HepG2 (cell line): ENCODE data around the gene SLC5A10. TPM values are rescaled to one million over a fixed set of nuclear protein-coding genes. Genes with fewer than 3 reads are reported as not detected.

Experiments used
- HNRNPUL1 ChIP-seq: fragments of 200-400 bp; formaldehyde crosslinking; IDR thresholded peaks from 2 replicates; pipeline ENCODE4 v1.6.1; 2017; ENCODE audit warnings: low read depth, mild to moderate bottlenecking, low read length, moderate library complexity
- MIER3 ChIP-seq: IDR thresholded peaks from 2 replicates; pipeline ENCODE4 v1.6.1; 2016; ENCODE audit warnings: missing compliant biosample characterization, borderline replicate concordance
- MTA3 ChIP-seq: sonication (generic); formaldehyde crosslinking; IDR thresholded peaks from 2 replicates; pipeline ENCODE4 v1.4.0; 2020; ENCODE audit warnings: missing genetic modification reagents
- NONO ChIP-seq, 2 experiments: fragments of 450-650 bp in 1 of 2; sonication (generic) in 1 of 2; formaldehyde crosslinking in 1 of 2; IDR thresholded peaks in 1 of 2; conservative IDR thresholded peaks in 1 of 2; 2 replicates each; pipeline versions ENCODE4 v1.6.1 to v1.8.0; 2017 to 2022; ENCODE audit warnings: mild to moderate bottlenecking in 1 of 2, missing genetic modification reagents in 1 of 2, moderate library complexity in 1 of 2
- SNAI1 ChIP-seq: sonication (generic); formaldehyde crosslinking; IDR thresholded peaks from 2 replicates; pipeline ENCODE4 v1.5.0; 2020; ENCODE audit warnings: mild to moderate bottlenecking, missing genetic modification reagents, borderline replicate concordance
- SNRNP70 ChIP-seq: fragments of 200-400 bp; formaldehyde crosslinking; IDR thresholded peaks from 2 replicates; pipeline ENCODE4 v1.6.1; 2017; ENCODE audit warnings: mild to moderate bottlenecking, low read depth, low read length, moderate library complexity
- SOX6 ChIP-seq, 2 experiments: fragments of 450-650 bp in 1 of 2; sonication (generic) in 1 of 2; formaldehyde crosslinking in 1 of 2; IDR thresholded peaks; 2 replicates each; pipeline versions ENCODE4 v1.4.0 to v1.6.1; 2017 to 2020; ENCODE audit warnings: antibody characterized with exemption in 1 of 2, mild to moderate bottlenecking in 1 of 2, missing genetic modification reagents in 1 of 2
- TBX2 ChIP-seq: sonication (generic); formaldehyde crosslinking; IDR thresholded peaks from 2 replicates; pipeline ENCODE4 v1.5.0; 2020; ENCODE audit warnings: missing genetic modification reagents, mild to moderate bottlenecking, borderline replicate concordance
- TFDP2 ChIP-seq: sonication (generic); formaldehyde crosslinking; IDR thresholded peaks from 2 replicates; pipeline ENCODE4 v1.4.0; 2020; ENCODE audit warnings: missing genetic modification reagents
- WIZ ChIP-seq: sonication (generic); formaldehyde crosslinking; IDR thresholded peaks from 2 replicates; pipeline ENCODE4 v1.5.1; 2020; ENCODE audit warnings: mild to moderate bottlenecking, missing genetic modification reagents
- ZBTB25 ChIP-seq: IDR thresholded peaks from 2 replicates; pipeline ENCODE4 v1.6.1; 2018; ENCODE audit warnings: missing genetic modification reagents
- ZFP90 ChIP-seq: sonication (generic); formaldehyde crosslinking; IDR thresholded peaks from 2 replicates; pipeline ENCODE4 v1.8.0; 2022; ENCODE audit warnings: missing genetic modification reagents, mild to moderate bottlenecking, inconsistent platforms, borderline replicate concordance
- ZNF10 ChIP-seq: sonication (generic); formaldehyde crosslinking; IDR thresholded peaks from 2 replicates; pipeline ENCODE4 v1.4.0; 2020; ENCODE audit warnings: mild to moderate bottlenecking, low read depth, missing genetic modification reagents, borderline replicate concordance
- ZNF331 ChIP-seq: sonication (generic); formaldehyde crosslinking; IDR thresholded peaks from 2 replicates; pipeline ENCODE4 v1.4.0; 2020; ENCODE audit warnings: missing genetic modification reagents
- ZNF367 ChIP-seq: sonication (generic); formaldehyde crosslinking; IDR thresholded peaks from 2 replicates; pipeline ENCODE4 v1.4.0; 2020; ENCODE audit warnings: missing genetic modification reagents, borderline replicate concordance
- ZNF619 ChIP-seq: sonication (generic); formaldehyde crosslinking; IDR thresholded peaks from 2 replicates; pipeline ENCODE4 v1.4.0; 2020; ENCODE audit warnings: mild to moderate bottlenecking, missing genetic modification reagents
- ZNF703 ChIP-seq: sonication (generic); formaldehyde crosslinking; IDR thresholded peaks from 2 replicates; pipeline ENCODE4 v1.5.1; 2020; ENCODE audit warnings: missing genetic modification reagents, mild to moderate bottlenecking, moderate library complexity, borderline replicate concordance
- ZNF790 ChIP-seq: sonication (generic); formaldehyde crosslinking; IDR thresholded peaks from 2 replicates; pipeline ENCODE4 v1.8.0; 2022; ENCODE audit warnings: missing genetic modification reagents, mild to moderate bottlenecking, borderline replicate concordance
- polyA plus RNA-seq, 8 experiments: library from polyadenylated mRNA; depleted of rRNA in 3 of 8; stranded (reverse) in 7 of 8; unstranded in 1 of 8; fragments of >200 nt; fragmentation: Illumina TruSeq in 4 of 8; extraction: Trizol in 4 of 8; gene quantifications; 2 replicates each; pipeline versions ENCODE4 v1.2.1 to v1.2.3, GENCODE V29; 2011 to 2016; ENCODE audit warnings: low read depth in 4 of 8, missing spikeins in 1 of 8, mixed read lengths in 1 of 8; ENCODE audit not compliant: insufficient read depth in 1 of 8
- total RNA-seq, 5 experiments: library from RNA; depleted of rRNA; stranded (reverse); fragments of >200 nt; fragmentation: Illumina TruSeq; extraction: Trizol; gene quantifications; 2 replicates each; pipeline ENCODE4 v1.2.3, GENCODE V29; 2016; ENCODE audit warnings: low read depth in 1 of 5
- TF ChIP-seq, protein P1 (sequence below): sonication (generic); formaldehyde crosslinking; IDR thresholded peaks from 2 replicates; pipeline ENCODE4 v1.5.0; 2020; ENCODE audit warnings: mild to moderate bottlenecking, missing genetic modification reagents, moderate library complexity
- TF ChIP-seq, protein P2 (sequence below): fragments of 450-650 bp; IDR thresholded peaks from 2 replicates; pipeline ENCODE4 v1.6.1; 2016
- TF ChIP-seq, protein P3 (sequence below): sonication (generic); formaldehyde crosslinking; IDR thresholded peaks from 2 replicates; pipeline ENCODE4 v1.5.0; 2020; ENCODE audit warnings: mild to moderate bottlenecking, missing genetic modification reagents, borderline replicate concordance

The SLC5A10 gene
- total and polyA plus RNA-seq, 2 of the 13 experiments (the other 11 are each of a cell fraction or from before 2014, with no cell fraction given): 0.05 TPM; not detected in 1

DNA sequence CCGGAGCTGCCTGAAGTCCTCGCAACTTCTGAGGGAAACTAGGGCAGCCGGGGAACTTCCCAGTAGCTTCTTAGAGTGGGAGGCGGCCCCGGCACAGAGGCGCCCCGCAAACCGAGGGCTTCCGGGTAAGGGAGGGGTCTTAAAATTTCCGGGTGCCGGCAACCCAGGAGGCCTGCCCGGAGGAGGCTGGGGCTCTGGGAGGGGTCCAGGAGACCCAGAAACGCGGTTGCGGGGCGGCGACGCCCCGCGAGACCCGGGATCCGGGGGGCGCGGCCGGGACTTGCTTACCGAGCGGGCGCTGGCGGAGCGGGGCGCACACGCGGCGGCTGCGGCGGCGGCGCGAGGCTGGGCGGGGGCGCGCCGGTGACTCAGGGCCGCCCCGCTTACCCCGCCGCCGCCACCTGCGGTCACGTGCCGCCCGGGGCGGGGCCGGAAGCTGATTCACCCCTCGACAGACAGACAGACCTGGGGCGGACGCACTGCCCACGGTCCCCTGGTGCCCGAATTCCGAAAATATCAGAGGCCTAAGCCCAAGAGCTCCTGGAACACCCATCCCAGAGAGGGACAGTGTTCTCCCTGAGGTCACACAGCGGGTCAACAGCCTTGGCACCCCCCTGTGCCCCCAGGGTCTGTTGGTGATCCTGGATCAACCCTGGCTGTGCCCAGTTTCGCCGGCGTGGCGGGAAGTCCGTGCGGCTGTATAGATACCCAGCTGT lies 52.6 kb downstream of the SLC5A10 start, which contains the start of gene FAM83G (continued):
- no peak for TF ChIP-seq ZNF703 (CRISPR knock-in tag)
- TF ChIP-seq, protein P1, sequence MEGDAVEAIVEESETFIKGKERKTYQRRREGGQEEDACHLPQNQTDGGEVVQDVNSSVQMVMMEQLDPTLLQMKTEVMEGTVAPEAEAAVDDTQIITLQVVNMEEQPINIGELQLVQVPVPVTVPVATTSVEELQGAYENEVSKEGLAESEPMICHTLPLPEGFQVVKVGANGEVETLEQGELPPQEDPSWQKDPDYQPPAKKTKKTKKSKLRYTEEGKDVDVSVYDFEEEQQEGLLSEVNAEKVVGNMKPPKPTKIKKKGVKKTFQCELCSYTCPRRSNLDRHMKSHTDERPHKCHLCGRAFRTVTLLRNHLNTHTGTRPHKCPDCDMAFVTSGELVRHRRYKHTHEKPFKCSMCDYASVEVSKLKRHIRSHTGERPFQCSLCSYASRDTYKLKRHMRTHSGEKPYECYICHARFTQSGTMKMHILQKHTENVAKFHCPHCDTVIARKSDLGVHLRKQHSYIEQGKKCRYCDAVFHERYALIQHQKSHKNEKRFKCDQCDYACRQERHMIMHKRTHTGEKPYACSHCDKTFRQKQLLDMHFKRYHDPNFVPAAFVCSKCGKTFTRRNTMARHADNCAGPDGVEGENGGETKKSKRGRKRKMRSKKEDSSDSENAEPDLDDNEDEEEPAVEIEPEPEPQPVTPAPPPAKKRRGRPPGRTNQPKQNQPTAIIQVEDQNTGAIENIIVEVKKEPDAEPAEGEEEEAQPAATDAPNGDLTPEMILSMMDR: 0 out of 2 replicates have a peak, but pooled peaks have one; percentile 10
- no peak for TF ChIP-seq MIER3 (CRISPR knock-in tag)
- no peak for TF ChIP-seq ZNF367
- no peak for TF ChIP-seq SNAI1
- TF ChIP-seq ZNF331 (CRISPR knock-in tag): 0 out of 2 replicates have a peak, but pooled peaks have one; percentile 31
- TF ChIP-seq, protein P2, sequence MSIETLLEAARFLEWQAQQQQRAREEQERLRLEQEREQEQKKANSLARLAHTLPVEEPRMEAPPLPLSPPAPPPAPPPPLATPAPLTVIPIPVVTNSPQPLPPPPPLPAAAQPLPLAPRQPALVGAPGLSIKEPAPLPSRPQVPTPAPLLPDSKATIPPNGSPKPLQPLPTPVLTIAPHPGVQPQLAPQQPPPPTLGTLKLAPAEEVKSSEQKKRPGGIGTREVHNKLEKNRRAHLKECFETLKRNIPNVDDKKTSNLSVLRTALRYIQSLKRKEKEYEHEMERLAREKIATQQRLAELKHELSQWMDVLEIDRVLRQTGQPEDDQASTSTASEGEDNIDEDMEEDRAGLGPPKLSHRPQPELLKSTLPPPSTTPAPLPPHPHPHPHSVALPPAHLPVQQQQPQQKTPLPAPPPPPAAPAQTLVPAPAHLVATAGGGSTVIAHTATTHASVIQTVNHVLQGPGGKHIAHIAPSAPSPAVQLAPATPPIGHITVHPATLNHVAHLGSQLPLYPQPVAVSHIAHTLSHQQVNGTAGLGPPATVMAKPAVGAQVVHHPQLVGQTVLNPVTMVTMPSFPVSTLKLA: no peak
- no peak for TF ChIP-seq ZNF790 (CRISPR knock-in tag)
- TF ChIP-seq ZFP90: no peak
- no peak for TF ChIP-seq HNRNPUL1
- no peak for TF ChIP-seq MTA3 (CRISPR knock-in tag)
- TF ChIP-seq SNRNP70: no peak
- TF ChIP-seq ZNF10 (CRISPR knock-in tag): no peak
- no peak for TF ChIP-seq WIZ (CRISPR knock-in tag)
- peak; percentile 57; the same call in 1 of the 2 replicates for TF ChIP-seq TBX2 (CRISPR knock-in tag)
- TF ChIP-seq ZNF619 (CRISPR knock-in tag): no peak
- TF ChIP-seq ZBTB25 (CRISPR knock-in tag): peak; percentile 38; the same call in 1 of the 2 replicates
- no peak for TF ChIP-seq SOX6 (IDR thresholded peaks at IDR 0.05)
- peak; percentile 30 for TF ChIP-seq SOX6 (CRISPR knock-in tag; IDR thresholded peaks at IDR 0.05)
- no peak for TF ChIP-seq NONO (IDR thresholded peaks at IDR 0.05)
- TF ChIP-seq NONO (CRISPR knock-in tag; conservative IDR thresholded peaks at IDR 0.05): no peak
- TF ChIP-seq, protein P3, sequence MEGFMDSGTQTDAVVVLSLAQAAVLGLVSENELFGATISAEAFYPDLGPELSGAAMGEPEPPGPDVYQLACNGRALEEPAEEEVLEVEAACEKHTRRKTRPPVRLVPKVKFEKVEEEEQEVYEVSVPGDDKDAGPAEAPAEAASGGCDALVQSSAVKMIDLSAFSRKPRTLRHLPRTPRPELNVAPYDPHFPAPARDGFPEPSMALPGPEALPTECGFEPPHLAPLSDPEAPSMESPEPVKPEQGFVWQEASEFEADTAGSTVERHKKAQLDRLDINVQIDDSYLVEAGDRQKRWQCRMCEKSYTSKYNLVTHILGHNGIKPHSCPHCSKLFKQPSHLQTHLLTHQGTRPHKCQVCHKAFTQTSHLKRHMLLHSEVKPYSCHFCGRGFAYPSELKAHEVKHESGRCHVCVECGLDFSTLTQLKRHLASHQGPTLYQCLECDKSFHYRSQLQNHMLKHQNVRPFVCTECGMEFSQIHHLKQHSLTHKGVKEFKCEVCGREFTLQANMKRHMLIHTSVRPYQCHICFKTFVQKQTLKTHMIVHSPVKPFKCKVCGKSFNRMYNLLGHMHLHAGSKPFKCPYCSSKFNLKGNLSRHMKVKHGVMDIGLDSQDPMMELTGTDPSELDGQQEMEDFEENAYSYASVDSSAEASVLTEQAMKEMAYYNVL (CRISPR knock-in tag): no peak
- TF ChIP-seq TFDP2: peak; percentile 20
